HG03342 (cell line): ENCODE results near the gene IDI1.
"Not testable (repeated sequence)": the region's sequence is repeated elsewhere in the genome, so short reads cannot be mapped to it uniquely, and the experiment has no call there.

Source experiments
- ATAC-seq: cut with Tn5 transposase; IDR thresholded peaks from one replicate; pipeline ENCODE4 v1.9.1; 2021; ENCODE audit warnings: mild to moderate bottlenecking, moderate library complexity; ENCODE audit not compliant: unreplicated experiment

IDI1 gene

GRCh38 chr10:1064964-1065247 is 16.0 kb upstream of the IDI1 start:
- no peak for ATAC-seq

DNA sequence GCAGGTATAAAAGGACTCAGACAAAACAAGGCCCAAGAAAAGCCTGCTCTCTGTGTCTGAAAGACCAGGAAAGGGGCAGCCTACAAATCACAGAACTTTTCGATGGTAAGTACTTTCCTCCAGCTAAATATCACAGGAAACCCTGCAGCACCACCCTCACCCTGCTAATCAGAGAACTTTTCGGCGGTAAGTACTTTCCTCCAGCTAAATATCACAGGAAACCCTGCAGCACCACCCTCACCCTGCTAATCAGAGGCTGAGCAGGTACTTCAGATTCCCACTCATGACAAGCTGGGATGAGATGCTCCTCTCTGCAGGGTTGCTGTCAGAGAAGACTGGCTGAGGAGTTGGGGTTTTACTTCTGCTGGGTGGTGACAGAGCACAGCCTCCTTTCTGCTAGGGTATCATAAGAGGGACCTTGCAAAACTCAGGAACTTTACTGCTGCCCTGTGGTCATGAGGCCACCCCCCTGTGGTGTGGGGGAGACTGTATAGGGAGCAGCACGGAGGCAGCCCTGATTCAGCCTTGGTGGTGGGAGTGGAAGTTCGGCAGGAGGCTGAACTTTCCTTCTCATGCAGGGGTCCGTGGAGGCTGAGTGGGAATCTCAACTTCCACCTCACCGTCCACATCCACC is 14.4 kb upstream of the IDI1 start:
- ATAC-seq = no peak

- ATAC-seq = no peak
Observed at GRCh38 chr10:1061930-1062774, 13.2 kb upstream of the IDI1 start.

- no peak for ATAC-seq
Observed at GRCh38 chr10:1059902-1060301, 11.0 kb upstream of the IDI1 start.

- ATAC-seq = no peak
Observed at GRCh38 chr10:1058017-1058416, 9.1 kb upstream of the IDI1 start.

DNA sequence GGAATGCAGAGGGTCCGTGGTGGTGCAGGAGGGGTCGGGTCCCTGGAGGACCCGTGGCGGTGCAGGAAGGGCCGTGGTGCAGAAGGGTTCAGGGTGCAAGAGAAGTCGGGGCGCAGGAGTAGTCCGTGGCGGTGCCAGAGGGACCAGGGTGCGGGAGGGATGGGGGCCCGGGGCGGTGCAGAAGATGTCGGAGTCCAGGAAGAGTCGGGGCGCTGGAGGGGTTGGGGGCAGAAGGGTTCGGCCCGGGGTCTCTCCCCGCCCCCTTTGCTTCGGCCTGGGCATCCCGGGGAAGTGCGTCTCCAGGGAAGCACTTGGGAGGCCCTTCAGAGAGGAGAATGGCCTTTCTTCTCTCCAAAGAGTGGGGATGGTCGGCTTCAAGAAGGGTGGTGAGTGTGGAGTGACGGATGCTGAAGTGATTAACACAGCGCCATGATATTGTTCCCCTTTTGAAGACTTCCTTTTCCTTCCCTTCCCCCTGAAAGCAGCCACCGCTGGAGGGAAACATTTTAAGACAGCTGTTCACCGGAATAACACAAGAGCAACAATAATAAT is 8.3 kb upstream of the IDI1 start:
- ATAC-seq = peak; percentile 14

DNA sequence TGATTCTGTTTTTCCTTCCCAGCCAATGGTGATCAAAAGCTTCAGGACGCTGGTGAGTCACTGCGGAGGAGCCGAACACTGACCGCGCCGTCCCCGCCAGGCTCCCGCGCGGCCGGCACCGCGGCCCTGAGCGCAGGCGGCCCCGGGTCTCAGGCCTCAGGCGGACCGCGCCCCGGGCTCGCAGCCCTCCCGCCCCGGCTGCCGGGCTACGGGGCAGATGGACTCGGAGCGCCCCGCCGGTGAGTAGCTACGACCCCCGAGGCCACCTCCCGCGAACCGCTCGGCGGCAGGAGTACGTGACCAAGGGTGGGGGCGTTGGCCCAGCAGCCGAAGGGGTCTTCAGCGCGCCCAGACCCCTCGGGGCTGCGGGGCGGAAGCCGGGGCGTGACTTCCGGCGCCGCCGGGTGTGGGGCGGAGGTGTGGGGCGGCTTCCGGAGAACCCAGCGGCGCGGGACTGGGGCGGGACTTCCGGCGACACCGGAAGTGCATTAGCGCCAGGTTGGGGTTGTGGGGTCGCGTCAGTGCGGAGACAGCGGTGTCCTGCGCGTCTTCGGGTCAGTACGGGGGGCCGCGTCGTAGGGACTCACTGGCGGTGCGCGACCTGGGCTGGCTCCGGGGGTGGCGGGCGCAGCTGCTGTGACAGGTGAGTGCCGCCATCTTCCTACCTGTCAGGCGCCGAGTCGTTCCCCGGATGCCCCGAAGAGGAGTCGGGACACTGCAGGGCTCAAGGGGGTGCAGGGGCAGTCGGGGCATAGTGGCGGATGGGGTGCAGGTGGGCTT is 7.6 kb upstream of the IDI1 start, which contains the start of gene WDR37:
TSS of gene WDR37 (plus strand) at position 60 of the 780 bp plus-strand sequence. CDS start 15,771 bp downstream, outside the sequence.
- peak; percentile 94 for ATAC-seq

- ATAC-seq = no peak
Observed at GRCh38 chr10:1054684-1055083, 5.8 kb upstream of the IDI1 start.

GRCh38 chr10:1050554-1050953 is 1.6 kb upstream of the IDI1 start:
- ATAC-seq = peak; percentile 13

- ATAC-seq = no peak
Observed at GRCh38 chr10:1050145-1050544, 1.2 kb upstream of the IDI1 start.

DNA sequence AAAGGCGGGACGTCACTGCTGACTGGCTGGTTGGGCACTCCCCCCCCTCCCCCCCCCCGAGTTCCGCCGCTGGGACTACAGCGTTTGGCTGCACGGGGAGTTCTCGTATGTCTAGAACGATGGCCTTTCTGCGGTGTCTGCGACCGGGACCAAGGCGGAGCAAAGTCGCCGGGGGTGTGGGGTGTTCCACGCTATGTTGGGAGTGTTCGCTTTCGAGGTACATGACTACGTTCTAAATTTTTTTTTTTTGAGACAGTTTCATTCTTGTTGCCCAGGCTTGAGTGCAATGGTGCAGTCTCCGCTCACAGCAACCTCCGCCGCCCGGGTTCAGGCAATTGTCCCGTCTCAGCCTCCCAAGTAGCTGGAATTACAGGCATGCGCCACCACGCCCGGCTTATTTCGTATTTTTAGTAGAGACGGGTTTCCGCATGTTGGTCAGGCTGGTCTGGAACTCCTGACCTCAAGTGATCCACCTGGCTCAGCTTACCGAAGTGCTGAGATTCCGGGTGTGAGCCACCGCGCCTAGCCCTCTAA is 573 bp upstream of the IDI1 start:
- ATAC-seq = no peak

GRCh38 chr10:1048349-1048731 is 579 bp downstream of the IDI1 start:
- ATAC-seq = no peak

DNA sequence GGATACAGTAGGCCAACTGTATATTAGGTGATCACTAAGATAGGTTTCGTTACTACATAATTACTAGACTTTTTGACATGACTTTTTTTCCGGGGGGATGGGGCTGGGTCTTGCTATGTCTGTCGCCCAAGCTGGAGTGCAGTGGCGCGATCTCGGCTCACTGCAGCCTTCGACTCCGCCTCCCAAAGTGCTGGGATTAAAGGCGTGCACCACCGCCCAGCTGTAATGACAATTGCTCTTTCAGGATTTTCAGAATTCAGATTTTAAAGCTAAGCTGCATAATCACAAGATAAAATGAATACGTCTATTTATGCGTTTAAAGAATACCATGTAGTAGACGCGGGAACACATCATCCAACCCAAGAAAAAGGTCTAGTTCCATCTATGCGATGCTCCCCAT is 982 bp downstream of the IDI1 start:
- no peak for ATAC-seq

GRCh38 chr10:1045415-1045814 is 3.5 kb downstream of the IDI1 start:
- ATAC-seq = no peak

DNA sequence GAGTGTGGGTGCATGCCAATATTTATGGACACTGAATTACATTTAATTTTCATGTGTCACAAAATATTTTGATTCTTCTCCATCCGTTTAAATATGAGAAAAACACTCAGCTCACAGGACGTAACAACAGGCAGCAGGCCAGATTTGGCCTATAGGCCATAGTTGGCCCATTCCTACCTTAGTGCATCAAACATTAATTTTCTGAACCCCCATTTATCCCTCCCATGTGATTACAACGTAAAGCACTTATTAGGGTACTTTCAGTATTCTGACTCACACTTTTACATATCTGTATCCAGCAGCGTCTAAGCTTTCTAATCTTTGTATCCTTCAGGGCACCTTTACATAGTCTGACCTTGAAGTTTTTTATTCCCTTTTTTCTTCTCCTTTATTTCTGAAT is 4.0 kb downstream of the IDI1 start:
- no peak for ATAC-seq

- no peak for ATAC-seq
Observed at GRCh38 chr10:1044146-1044545, 4.8 kb downstream of the IDI1 start.

GRCh38 chr10:1043532-1043995 is 5.4 kb downstream of the IDI1 start:
- peak; percentile 55 for ATAC-seq

DNA sequence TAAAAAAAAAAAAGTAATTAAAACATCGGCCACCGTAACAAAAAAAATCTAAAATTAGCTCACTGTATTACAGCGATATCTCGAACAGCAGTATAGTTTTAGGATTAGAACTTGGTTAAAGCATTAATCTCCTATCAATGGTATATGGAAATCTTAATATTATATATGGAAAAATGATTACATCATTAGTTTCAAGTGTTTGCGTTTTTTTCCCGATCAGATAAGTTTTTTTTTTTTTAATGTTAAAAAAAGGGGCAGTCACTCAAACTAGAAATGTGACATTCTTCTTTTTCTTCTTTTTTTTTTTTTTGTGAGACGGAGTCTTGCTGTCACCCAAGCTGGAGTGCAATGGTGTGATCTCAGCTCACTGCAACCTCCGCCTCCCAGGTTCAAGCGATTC is 7.4 kb downstream of the IDI1 start:
- no peak for ATAC-seq

DNA sequence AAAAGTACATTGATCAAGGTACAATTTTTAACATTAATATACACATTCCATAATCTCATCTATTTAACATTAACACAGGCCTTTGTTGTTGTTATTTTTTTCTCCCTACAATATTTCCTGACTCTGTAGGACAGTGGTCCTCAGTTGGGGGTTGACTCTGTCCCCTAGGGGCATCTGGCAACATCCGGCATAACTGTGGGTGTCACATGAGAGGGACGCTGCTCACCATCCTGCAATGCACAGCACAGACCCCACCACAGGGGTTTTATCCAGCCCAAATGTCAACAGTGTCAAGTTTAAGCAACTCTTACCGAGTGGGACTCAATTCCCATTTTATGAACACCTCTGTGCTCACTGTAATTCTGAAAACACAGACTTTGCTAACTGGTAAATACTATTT is 8.8 kb downstream of the IDI1 start:
- no peak for ATAC-seq

DNA sequence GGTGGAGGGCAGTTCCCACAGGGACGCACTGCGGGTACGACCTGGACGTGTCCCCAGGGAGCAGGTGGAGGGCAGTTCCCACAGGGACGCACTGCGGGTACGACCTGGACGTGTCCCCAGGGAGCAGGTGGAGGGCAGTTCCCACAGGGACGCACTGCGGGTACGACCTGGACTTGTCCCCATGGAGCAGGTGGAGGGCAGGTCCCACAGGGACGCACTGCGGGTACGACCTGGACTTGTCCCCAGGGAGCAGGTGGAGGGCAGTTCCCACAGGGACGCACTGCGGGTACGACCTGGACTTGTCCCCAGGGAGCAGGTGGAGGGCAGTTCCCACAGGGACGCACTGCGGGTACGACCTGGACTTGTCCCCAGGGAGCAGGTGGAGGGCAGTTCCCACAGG is 10.2 kb downstream of the IDI1 start:
- ATAC-seq = not testable (repeated sequence)

- no peak for ATAC-seq
Observed at GRCh38 chr10:1037098-1037497, 11.8 kb downstream of the IDI1 start.
